Panc1 (cell line): ENCODE data around the gene PGRMC2. TPM values are rescaled to one million over a fixed set of nuclear protein-coding genes. Genes with fewer than 3 reads are reported as not detected.
"Not testable (repeated sequence)": the region's sequence is repeated elsewhere in the genome, so short reads cannot be mapped to it uniquely, and the experiment has no call there.

Experiments used
- ATAC-seq: fragments of 200-7000 bp; cut with Tn5 transposase; 2 replicates; pipeline ENCODE4 v1.9.1; 2020; ENCODE audit warnings: mild to moderate bottlenecking, moderate library complexity
- BruUV-seq: library from RNA; stranded (reverse); fragments of 400-500 nt; replicated peaks from 2 replicates; lab custom pipeline; 2021; lab: Mats Ljungman, UMichigan
- CTCF ChIA-PET: fragments of 300-600 bp; sonication (Branson Sonifier 250); formaldehyde crosslinking; loops from one replicate; lab custom pipeline; 2022; ENCODE audit warnings: antibody characterized with exemption; lab: Charles Lee
- POLR2A ChIA-PET: fragments of 300-600 bp; sonication (Branson Sonifier 250); formaldehyde crosslinking; loops from one replicate; lab custom pipeline; 2022; ENCODE audit warnings: antibody characterized with exemption; lab: Charles Lee
- DNase-seq: peaks from one replicate; pipeline ENCODE4 v3.0.0-alpha.2; 2010; ENCODE audit warnings: low read depth, low spot score
- H3K27ac ChIP-seq: 2 replicates; pipeline ENCODE4 v1.5.1; 2011; ENCODE audit warnings: mild to moderate bottlenecking, low read length, inconsistent platforms
- H3K27me3 ChIP-seq: fragments of 200-500 bp; sonication (Bioruptor generic); 2 replicates; pipeline ENCODE4 v1.6.0; 2014; ENCODE audit warnings: low read length, inconsistent platforms; ENCODE audit not compliant: control insufficient read depth, insufficient read depth
- H3K36me3 ChIP-seq: fragments of 200-500 bp; sonication (Bioruptor generic); 2 replicates; pipeline ENCODE4 v1.5.1; 2014; ENCODE audit warnings: inconsistent platforms, mild to moderate bottlenecking, low read length, moderate library complexity; ENCODE audit not compliant: control insufficient read depth, insufficient read depth
- H3K4me1 ChIP-seq: 2 replicates; pipeline ENCODE4 v1.5.1; 2011; ENCODE audit warnings: inconsistent platforms, mild to moderate bottlenecking, low read length, moderate library complexity; ENCODE audit not compliant: control insufficient read depth, insufficient read depth
- H3K4me3 ChIP-seq, 2 experiments: 2 replicates each; pipeline ENCODE4 v1.5.1; 2011 to 2012; ENCODE audit warnings: low read depth in 2 of 2, low read length in 2 of 2, mild to moderate bottlenecking in 2 of 2, inconsistent platforms in 1 of 2, moderate library complexity in 1 of 2
- H3K9me3 ChIP-seq: fragments of 200-500 bp; sonication (Bioruptor generic); 2 replicates; pipeline ENCODE4 v1.5.1; 2014; ENCODE audit warnings: low read depth, mild to moderate bottlenecking, inconsistent platforms, low read length, moderate library complexity; ENCODE audit not compliant: control insufficient read depth, insufficient read depth
- POLR2AphosphoS5 ChIP-seq: IDR thresholded peaks from 2 replicates; pipeline ENCODE4 v1.6.1; 2012; ENCODE audit warnings: mild to moderate bottlenecking, low read depth, low read length, moderate library complexity
- REST ChIP-seq, 2 experiments: IDR thresholded peaks; 2 replicates each; pipeline ENCODE4 v1.6.1; 2011 to 2012; ENCODE audit warnings: low read depth in 2 of 2, control low read depth in 1 of 2, low read length in 1 of 2, mild to moderate bottlenecking in 1 of 2, moderate library complexity in 1 of 2; ENCODE audit not compliant: insufficient read depth in 1 of 2
- SIN3A ChIP-seq: IDR thresholded peaks from 2 replicates; pipeline ENCODE4 v1.6.1; 2012; ENCODE audit warnings: low read depth, mild to moderate bottlenecking, low read length, moderate library complexity, borderline replicate concordance; ENCODE audit not compliant: insufficient read depth
- TCF7L2 ChIP-seq: IDR thresholded peaks from 2 replicates; pipeline ENCODE4 v1.6.1; 2011; ENCODE audit warnings: mild to moderate bottlenecking, low read depth, low read length, inconsistent platforms
- in situ Hi-C: cut with HindIII; loops from 2 replicates; pipeline ENCODE4 v1.10.0; 2016; ENCODE audit warnings: low sequenced_read_pairs, low pct_unique_long_range_greater_than_20kb
- intact Hi-C: fragments of 100-400 bp; cut with micrococcal nuclease; formaldehyde crosslinking; loops from one replicate; pipeline ENCODE4 v1.10.0; 2022; ENCODE audit not compliant: unreplicated experiment
- total RNA-seq: library from RNA; stranded (reverse); gene quantifications from one replicate; pipeline ENCODE4 v1.2.1, GENCODE V29; 2021; ENCODE audit not compliant: unreplicated experiment
- TF ChIP-seq, protein P1 (sequence below): fragments of 450-650 bp; IDR thresholded peaks from 2 replicates; pipeline ENCODE4 v1.5.1; 2017; ENCODE audit warnings: mild to moderate bottlenecking

Gene PGRMC2
- total RNA-seq, 1 experiment from 2014 or later, result 47.6 TPM

DNA sequence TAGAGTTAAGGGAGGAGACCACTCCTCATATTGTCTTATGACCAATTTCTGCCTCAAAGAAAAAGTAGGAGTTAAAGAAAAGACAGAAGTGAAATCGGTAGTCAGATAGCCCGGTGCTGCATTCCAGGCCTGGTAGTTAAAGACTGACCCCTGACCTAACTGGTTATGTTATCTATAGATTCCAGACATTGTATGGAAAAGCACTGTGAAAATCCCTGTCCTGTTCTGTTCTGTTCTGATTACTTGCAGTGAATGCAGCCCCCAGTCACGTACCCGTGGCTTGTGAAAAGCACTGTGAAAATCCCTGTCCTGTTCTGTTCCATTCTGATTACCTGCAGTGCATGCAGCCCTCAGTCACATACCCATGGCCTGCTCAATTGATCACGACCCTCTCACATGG, 27.7 kb downstream of the PGRMC2 start:
- H3K4me1 ChIP-seq, intact Hi-C loops, H3K9me3 ChIP-seq, CTCF ChIA-PET, H3K27ac ChIP-seq, ATAC-seq, POLR2A ChIA-PET, H3K4me3 ChIP-seq, BruUV-seq, H3K36me3 ChIP-seq, DNase-seq, H3K27me3 ChIP-seq, in situ Hi-C loops: not testable (repeated sequence)

GRCh38 chr4:128258166-128258565, 29.4 kb downstream of the PGRMC2 start:
- BruUV-seq, H3K4me3 ChIP-seq, H3K36me3 ChIP-seq, POLR2A ChIA-PET, H3K4me1 ChIP-seq, ATAC-seq, DNase-seq, intact Hi-C loops, in situ Hi-C loops, H3K27ac ChIP-seq, H3K27me3 ChIP-seq, H3K9me3 ChIP-seq: not testable (repeated sequence)
- CTCF ChIA-PET, result interaction anchor here (0.6 kb wide), 1 partner anchor 292 kb away, joined by 3 read pairs; no protein-coding TSS in a partner anchor

DNA sequence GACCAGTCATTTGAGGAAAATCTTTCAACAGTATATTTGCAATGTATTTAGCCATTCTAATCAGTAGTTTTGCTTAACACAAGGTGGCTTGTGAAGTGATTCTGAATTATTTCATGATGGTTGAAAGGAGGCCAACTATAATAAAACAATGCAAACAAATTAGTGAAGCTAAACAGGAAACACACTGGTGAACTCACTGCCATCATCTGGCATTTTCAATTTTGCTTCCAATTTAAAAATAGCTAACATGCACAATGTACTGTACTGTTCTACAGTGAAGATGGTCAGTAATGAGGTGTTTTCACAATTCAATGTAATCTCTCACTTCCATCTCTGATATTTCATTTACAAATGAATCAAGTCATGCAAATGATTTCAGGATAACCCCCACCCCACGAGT, 31.1 kb downstream of the PGRMC2 start:
- in situ Hi-C loops, result no loop called here
- DNase-seq (no peak), ATAC-seq (no peak)
- no peaks in the 10 kb centered on the region for H3K4me1 ChIP-seq
- ChIA-PET CTCF (no interaction called here), POLR2A (no interaction called here)
- no peak overlapping the region for H3K4me3 ChIP-seq
- H3K36me3 ChIP-seq, result no peaks in the 10 kb centered on the region
- BruUV-seq, result no TSS peak
- H3K27ac ChIP-seq, result no peak overlapping the region
- intact Hi-C loops, result no loop called here
- no peak for TF ChIP-seq SIN3A
- no peak for TF ChIP-seq TCF7L2
- TF ChIP-seq POLR2AphosphoS5, result no peak
- no peak for TF ChIP-seq REST (IDR thresholded peaks at IDR 0.05; ENCODE audit: insufficient read depth in 1 of 2, low read depth in 2 of 2, low read length in 1 of 2)
- TF ChIP-seq, protein P1, sequence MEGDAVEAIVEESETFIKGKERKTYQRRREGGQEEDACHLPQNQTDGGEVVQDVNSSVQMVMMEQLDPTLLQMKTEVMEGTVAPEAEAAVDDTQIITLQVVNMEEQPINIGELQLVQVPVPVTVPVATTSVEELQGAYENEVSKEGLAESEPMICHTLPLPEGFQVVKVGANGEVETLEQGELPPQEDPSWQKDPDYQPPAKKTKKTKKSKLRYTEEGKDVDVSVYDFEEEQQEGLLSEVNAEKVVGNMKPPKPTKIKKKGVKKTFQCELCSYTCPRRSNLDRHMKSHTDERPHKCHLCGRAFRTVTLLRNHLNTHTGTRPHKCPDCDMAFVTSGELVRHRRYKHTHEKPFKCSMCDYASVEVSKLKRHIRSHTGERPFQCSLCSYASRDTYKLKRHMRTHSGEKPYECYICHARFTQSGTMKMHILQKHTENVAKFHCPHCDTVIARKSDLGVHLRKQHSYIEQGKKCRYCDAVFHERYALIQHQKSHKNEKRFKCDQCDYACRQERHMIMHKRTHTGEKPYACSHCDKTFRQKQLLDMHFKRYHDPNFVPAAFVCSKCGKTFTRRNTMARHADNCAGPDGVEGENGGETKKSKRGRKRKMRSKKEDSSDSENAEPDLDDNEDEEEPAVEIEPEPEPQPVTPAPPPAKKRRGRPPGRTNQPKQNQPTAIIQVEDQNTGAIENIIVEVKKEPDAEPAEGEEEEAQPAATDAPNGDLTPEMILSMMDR, result no peak
- peaks cover 4% of the 10 kb centered on the region; the same call in 1 of the 2 replicates for H3K9me3 ChIP-seq
- no peaks in the 10 kb centered on the region for H3K27me3 ChIP-seq
